CD4-positive, alpha-beta memory T cell (primary cell): ENCODE results near the gene DACT2. TPM values are rescaled to one million over a fixed set of nuclear protein-coding genes. Genes with fewer than 3 reads are reported as not detected.

Experiments used
- CTCF ChIA-PET: fragments of 350-600 bp; sonication (Branson Sonifier 250); formaldehyde crosslinking; loops from one replicate; lab custom pipeline; 2021; ENCODE audit warnings: inconsistent platforms; ENCODE audit not compliant: partially characterized antibody; lab: Charles Lee
- POLR2A ChIA-PET: fragments of 350-600 bp; sonication (Branson Sonifier 250); formaldehyde crosslinking; loops from one replicate; lab custom pipeline; 2021; ENCODE audit not compliant: partially characterized antibody; lab: Charles Lee
- DNase-seq, 5 donors: peaks; one replicate each; pipeline versions ENCODE4 v3.0.0 to v3.0.0-alpha.2; 2020 to 2022; ENCODE audit warnings: mixed read lengths in 1 of 5
- H3K27ac ChIP-seq: one replicate; pipeline ENCODE4 v1.7.0; 2013; ENCODE audit warnings: low read depth, low read length
- H3K27me3 ChIP-seq: 2 replicates; pipeline ENCODE4 v1.7.0; 2013; ENCODE audit warnings: mild to moderate bottlenecking, low read length, moderate library complexity; ENCODE audit not compliant: insufficient read depth
- H3K36me3 ChIP-seq: 2 replicates; pipeline ENCODE4 v1.7.0; 2013; ENCODE audit warnings: mild to moderate bottlenecking, low read length, moderate library complexity; ENCODE audit not compliant: insufficient read depth
- H3K4me1 ChIP-seq: 2 replicates; pipeline ENCODE4 v1.7.0; 2013; ENCODE audit warnings: mild to moderate bottlenecking, low read length, moderate library complexity; ENCODE audit not compliant: insufficient read depth
- H3K4me3 ChIP-seq, 2 donors: one replicate each; pipeline ENCODE4 v1.7.0; 2013; ENCODE audit warnings: low read length in 2 of 2, mild to moderate bottlenecking in 1 of 2
- H3K9me3 ChIP-seq, 2 donors: one replicate each; pipeline ENCODE4 v1.7.0; 2013; ENCODE audit warnings: low read length in 2 of 2, control low read depth in 1 of 2; ENCODE audit not compliant: control insufficient read depth in 1 of 2
- H3K27ac Mint-ChIP-seq, 7 donors: one replicate each; pipeline ENCODE4 v1.8.0; 2020 to 2021; ENCODE audit warnings: mixed read lengths in 7 of 7, mild to moderate bottlenecking in 6 of 7, inconsistent platforms in 3 of 7, moderate library complexity in 3 of 7
- H3K27me3 Mint-ChIP-seq, 2 donors: one replicate each; pipeline ENCODE4 v1.8.0; 2020 to 2021; ENCODE audit warnings: mixed read lengths in 2 of 2
- H3K36me3 Mint-ChIP-seq, 2 donors: one replicate each; pipeline ENCODE4 v1.8.0; 2020 to 2021; ENCODE audit warnings: mixed read lengths in 2 of 2, inconsistent platforms in 1 of 2, mild to moderate bottlenecking in 1 of 2
- H3K4me1 Mint-ChIP-seq, 4 donors: one replicate each; pipeline ENCODE4 v1.8.0; 2020 to 2021; ENCODE audit warnings: mixed read lengths in 4 of 4, mild to moderate bottlenecking in 1 of 4
- H3K4me3 Mint-ChIP-seq, 8 donors: one replicate each; pipeline ENCODE4 v1.8.0; 2020 to 2021; ENCODE audit warnings: mixed read lengths in 8 of 8, mild to moderate bottlenecking in 7 of 8, moderate library complexity in 6 of 8, inconsistent platforms in 3 of 8
- H3K9me3 Mint-ChIP-seq, 8 donors: one replicate each; pipeline ENCODE4 v1.8.0; 2020 to 2021; ENCODE audit warnings: mixed read lengths in 8 of 8, mild to moderate bottlenecking in 5 of 8, inconsistent platforms in 3 of 8, moderate library complexity in 1 of 8
- intact Hi-C: fragments of 100-400 bp; cut with micrococcal nuclease; formaldehyde crosslinking; loops from one replicate; pipeline ENCODE4 v1.15.1; 2023
- polyA plus RNA-seq, 2 donors: library from polyadenylated mRNA; unstranded; fragments of 300-500 nt; fragmentation: Illumina TruSeq; gene quantifications; one replicate each; pipeline ENCODE4 v1.2.3, GENCODE V29; 2021
- total RNA-seq, 2 experiments: library from RNA; stranded (reverse); gene quantifications; one replicate each; pipeline ENCODE4 v1.2.3, GENCODE V29; 2021

The DACT2 gene
- total and polyA plus RNA-seq, 4 experiments from 2014 or later = not detected

DNA sequence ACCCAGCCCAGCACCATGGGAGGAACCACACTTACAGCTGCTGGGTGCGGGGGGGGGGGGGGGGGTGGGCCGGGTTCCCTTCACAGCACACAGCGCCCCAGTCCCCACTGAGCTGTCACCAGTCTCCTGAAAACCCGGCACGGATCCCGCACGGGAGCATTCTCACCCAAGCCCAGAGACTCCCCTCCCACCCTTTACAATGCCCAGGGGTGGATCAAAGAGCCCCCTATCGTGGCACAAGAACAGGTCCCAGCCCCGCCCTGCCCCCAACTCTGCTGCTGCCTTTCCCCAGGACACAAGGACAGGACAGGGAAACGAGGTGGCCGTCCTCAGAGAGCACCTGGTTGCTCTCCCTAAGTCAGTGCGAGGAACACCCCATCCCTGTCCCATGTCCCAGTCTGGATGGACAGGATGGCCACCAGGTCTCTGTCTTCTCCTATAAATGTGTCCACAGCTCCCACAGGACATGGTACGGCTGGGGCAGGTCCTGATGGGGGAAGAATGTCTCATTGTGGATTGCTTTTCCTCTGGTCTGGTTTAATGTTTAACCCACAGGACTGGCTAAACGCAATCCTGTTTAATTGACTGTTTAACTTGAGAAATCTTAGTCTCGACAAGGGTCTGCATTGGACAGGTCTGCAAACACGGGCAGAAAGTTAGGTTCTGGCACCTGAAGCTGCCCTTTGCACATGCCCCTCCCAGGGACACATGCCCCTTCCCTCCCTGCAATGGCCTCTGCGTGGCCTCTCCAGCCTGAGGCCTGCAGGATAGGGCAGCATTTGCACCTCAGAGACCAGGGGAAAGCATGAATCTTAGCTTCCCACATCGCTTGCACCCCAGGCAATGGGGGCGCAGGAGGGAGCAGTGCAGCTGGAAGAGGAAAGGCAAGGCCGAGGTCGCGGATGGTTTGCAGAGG, 45.3 kb downstream of the DACT2 start:
- intact Hi-C loops = no loop called here
- no peaks in the 10 kb centered on the region for H3K4me1 ChIP-seq
- no peaks in the 10 kb centered on the region for H3K36me3 ChIP-seq
- Mint-ChIP-seq H3K27ac (no peak overlapping the region), H3K4me1 (no peaks in the 10 kb centered on the region), H3K4me3 (no peak overlapping the region), H3K27me3 (peaks cover 10 to 14% of the 10 kb centered on the region in 2 donors), H3K36me3 (no peaks in the 10 kb centered on the region), H3K9me3 (peaks cover 0 to 1% (median 0%) of the 10 kb centered on the region in 8 donors)
- CTCF ChIA-PET = no interaction called here
- no peak for DNase-seq
- H3K27me3 ChIP-seq = no peaks in the 10 kb centered on the region
- H3K27ac ChIP-seq = no peak overlapping the region
- POLR2A ChIA-PET = no interaction called here
- H3K9me3 ChIP-seq = no peaks in the 10 kb centered on the region
- no peak overlapping the region for H3K4me3 ChIP-seq

DNA sequence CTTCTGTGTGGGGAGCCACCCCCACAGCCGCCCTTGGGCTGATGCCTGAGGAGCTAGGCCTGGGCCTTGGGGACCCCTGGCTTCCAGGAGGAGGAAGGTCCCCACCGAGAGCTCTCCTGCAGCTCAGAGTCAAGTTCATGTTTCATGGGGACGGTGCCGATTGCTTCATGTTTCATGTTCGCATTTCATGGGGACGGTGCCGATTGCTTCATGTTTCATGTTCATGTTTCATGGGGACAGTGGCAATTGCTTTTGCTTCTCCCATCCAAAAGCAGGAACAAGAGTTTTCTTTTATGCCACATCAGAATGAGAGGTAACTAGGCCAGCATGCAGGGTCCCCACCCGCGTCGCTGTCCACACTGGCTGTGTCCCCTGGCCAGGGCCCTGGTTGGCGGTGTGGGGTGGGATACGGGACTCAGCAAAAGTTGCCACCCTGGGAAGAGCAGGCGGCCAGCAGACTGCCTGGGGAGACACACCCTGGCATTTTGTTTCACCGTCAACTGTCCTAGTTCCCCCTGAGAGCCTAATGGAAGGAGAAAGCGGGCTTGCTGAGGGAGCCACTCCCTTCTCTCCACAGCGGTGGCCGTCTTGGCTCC, 46.0 kb downstream of the DACT2 start:
- CTCF ChIA-PET = no interaction called here
- POLR2A ChIA-PET = no interaction called here
- Histone ChIP-seq H3K4me3 (no peak overlapping the region), H3K27ac (no peak overlapping the region), H3K4me1 (no peaks in the 10 kb centered on the region), H3K36me3 (no peaks in the 10 kb centered on the region), H3K9me3 (no peaks in the 10 kb centered on the region), H3K27me3 (no peaks in the 10 kb centered on the region)
- peaks cover 0 to 1% (median 0%) of the 10 kb centered on the region in 8 donors for H3K9me3 Mint-ChIP-seq
- peaks cover 10 to 14% of the 10 kb centered on the region in 2 donors for H3K27me3 Mint-ChIP-seq
- no peaks in the 10 kb centered on the region for H3K36me3 Mint-ChIP-seq
- intact Hi-C loops = no loop called here
- H3K27ac Mint-ChIP-seq = no peak overlapping the region
- no peak overlapping the region for H3K4me3 Mint-ChIP-seq
- H3K4me1 Mint-ChIP-seq = no peaks in the 10 kb centered on the region
- DNase-seq = no peak

DNA sequence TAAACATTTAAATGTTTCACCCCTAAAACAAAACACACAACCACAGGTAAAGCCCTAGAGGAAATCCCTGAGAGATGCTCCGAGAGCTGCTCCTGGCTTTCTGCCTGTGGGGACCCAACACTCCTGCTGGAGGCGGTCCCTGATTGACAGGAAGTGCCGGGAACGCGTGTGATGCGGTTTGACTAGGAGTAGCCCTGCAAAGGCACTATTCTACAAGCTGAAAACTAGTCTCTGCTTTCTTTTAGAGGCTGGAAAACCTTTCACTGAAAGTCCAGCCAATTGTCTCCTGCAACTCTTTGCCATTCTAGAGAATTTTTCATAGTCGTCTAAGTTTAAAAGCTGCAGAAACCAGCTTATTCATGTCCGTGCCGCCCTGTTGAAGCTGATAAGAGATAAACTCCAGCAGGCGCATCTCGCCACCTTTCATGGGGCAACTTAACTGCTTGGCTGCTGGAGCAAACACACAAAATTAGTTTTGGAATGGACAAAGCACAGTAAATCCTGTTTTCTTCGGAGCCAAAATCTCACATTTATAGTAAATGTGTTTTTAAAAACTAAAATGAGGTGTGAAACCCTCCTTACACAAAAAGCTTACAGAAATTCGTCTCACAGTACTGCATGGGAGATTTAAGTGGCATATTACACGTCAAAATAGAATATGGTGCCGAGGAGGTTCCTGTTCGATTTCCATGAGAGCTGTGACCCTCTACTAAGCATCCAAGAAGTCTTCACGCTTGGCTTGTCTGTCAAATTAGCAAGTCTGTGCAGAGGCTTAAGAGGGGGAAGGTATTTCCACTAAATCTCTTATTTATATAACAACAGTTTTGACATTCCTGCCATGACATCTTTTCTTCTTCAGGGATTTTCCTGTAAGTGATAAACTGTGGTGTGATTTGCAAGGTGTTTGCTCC, 46.9 kb downstream of the DACT2 start:
- no peaks in the 10 kb centered on the region for H3K27me3 ChIP-seq
- ChIA-PET CTCF (no interaction called here), POLR2A (no interaction called here)
- H3K9me3 ChIP-seq = no peaks in the 10 kb centered on the region
- no peaks in the 10 kb centered on the region for H3K4me1 ChIP-seq
- H3K4me3 ChIP-seq = no peak overlapping the region
- Mint-ChIP-seq H3K4me1 (no peaks in the 10 kb centered on the region), H3K9me3 (peaks cover 0 to 1% (median 0%) of the 10 kb centered on the region in 8 donors), H3K27me3 (peaks cover 7 to 9% of the 10 kb centered on the region in 2 donors), H3K4me3 (no peak overlapping the region), H3K36me3 (no peaks in the 10 kb centered on the region), H3K27ac (no peak overlapping the region)
- intact Hi-C loops = no loop called here
- no peaks in the 10 kb centered on the region for H3K36me3 ChIP-seq
- H3K27ac ChIP-seq = no peak overlapping the region
- DNase-seq = no peak

DNA sequence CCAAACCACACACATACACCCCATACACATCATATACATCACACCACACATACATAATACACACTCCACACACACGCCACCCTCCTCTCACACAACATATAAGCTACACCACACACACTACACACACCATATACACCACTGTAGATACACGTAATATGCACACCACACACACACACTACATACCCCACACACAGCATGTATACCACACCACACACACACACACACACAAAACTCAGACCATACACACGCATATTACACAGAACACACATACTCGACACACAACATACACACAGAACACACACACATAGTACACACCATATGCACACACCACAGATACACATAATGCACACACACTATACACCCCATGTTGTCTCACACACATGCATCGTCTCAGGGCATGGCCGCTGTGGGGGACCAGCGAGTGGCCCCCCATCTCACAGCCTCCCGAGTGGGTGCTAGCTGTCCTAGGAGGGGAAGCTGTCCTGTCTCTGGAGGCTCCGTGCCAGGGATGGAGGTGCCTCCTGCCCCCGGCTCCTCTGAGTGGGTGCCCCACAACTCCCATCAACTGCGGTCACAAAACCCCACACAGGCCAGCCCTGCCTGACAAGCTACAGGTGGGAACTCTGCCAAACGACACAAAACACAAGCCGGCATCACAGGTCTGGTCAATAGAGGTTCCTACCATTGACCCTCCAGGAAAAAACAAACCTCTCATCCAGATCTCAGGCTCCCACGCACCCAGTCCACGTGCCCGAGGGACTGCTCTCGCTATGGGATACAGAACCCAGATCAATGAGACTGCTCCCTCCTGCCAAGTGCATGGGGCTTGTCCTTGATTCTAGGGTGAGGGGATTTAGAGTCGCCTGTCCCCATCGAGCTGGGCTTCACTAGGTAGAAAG, 49.1 kb downstream of the DACT2 start:
- H3K27me3 Mint-ChIP-seq = peaks cover 5 to 11% of the 10 kb centered on the region in 2 donors
- Histone ChIP-seq H3K27me3 (no peaks in the 10 kb centered on the region), H3K27ac (no peak overlapping the region), H3K4me3 (no peak overlapping the region), H3K9me3 (no peaks in the 10 kb centered on the region), H3K4me1 (no peaks in the 10 kb centered on the region), H3K36me3 (no peaks in the 10 kb centered on the region)
- ChIA-PET POLR2A (no interaction called here), CTCF (no interaction called here)
- H3K4me1 Mint-ChIP-seq = no peaks in the 10 kb centered on the region
- no peak overlapping the region for H3K27ac Mint-ChIP-seq
- DNase-seq = no peak
- H3K4me3 Mint-ChIP-seq = no peak overlapping the region
- intact Hi-C loops = no loop called here
- no peaks in the 10 kb centered on the region for H3K36me3 Mint-ChIP-seq
- peaks cover 0 to 1% (median 0%) of the 10 kb centered on the region in 8 donors for H3K9me3 Mint-ChIP-seq

DNA sequence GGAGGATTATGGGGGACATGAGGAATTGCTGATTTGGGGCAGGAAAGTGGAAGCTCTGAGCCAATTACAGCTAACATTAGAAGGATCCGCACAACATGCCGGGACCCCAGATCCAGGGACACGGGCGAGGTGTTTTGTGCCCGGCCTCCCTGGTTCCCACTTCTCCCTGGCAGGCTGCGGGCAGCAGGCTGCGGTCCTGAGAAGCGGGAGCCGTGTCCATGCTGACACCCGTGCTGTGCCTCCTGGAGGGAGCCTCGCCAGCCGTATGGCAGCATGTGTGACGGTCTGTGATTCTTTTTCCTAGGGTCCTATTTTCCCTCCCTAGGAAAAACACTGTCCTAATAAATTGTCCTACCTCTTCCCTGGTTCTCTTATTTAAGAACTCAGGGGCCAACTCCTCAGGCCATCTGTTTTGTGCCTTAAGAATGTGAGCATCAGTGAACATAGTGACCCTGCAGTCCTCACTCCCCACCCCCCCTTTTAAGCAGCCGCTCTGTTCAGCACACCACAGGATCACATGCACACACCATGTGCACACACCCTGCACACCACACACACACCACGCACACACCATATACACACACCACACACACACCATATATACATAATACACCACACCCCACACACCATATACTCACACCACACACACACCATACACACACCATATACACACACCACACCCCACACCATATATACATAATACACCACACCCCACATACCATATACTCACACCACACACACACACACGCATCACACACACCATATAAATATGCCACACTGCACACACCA, 49.9 kb downstream of the DACT2 start:
- no peak overlapping the region for H3K4me3 ChIP-seq
- H3K36me3 ChIP-seq = no peaks in the 10 kb centered on the region
- ChIA-PET CTCF (no interaction called here), POLR2A (no interaction called here)
- no peak overlapping the region for H3K27ac Mint-ChIP-seq
- H3K27me3 Mint-ChIP-seq = peaks cover 2 to 10% of the 10 kb centered on the region in 2 donors
- no peak overlapping the region for H3K27ac ChIP-seq
- no peaks in the 10 kb centered on the region for H3K4me1 Mint-ChIP-seq
- no peak overlapping the region for H3K4me3 Mint-ChIP-seq
- no peaks in the 10 kb centered on the region for H3K27me3 ChIP-seq
- DNase-seq = no peak
- intact Hi-C loops = no loop called here
- H3K36me3 Mint-ChIP-seq = no peaks in the 10 kb centered on the region
- H3K4me1 ChIP-seq = no peaks in the 10 kb centered on the region
- H3K9me3 ChIP-seq = no peaks in the 10 kb centered on the region
- peaks cover 0 to 1% (median 0%) of the 10 kb centered on the region in 8 donors for H3K9me3 Mint-ChIP-seq

DNA sequence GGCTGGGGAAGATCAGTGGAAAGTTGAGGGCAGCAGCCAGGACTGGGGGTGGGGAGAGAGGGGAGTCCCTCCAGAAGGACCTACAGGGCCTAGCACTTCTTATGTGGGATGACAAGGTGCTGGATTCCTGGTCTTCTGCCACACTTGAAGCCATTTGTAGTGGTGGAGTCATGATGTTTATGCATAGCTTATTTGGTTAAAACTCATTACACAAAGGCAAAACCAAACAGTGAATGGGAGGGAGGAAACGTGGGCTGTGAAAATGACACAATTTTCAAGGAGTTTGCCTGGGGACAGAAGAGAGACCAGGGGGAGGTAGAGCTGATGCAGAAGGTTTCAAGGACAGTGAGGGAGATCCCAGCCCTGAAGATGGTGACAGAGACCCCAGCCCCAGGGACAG, 50.8 kb downstream of the DACT2 start:
- no peak overlapping the region for H3K4me3 Mint-ChIP-seq
- Histone ChIP-seq H3K36me3 (no peaks in the 10 kb centered on the region), H3K4me3 (no peak overlapping the region), H3K9me3 (no peaks in the 10 kb centered on the region), H3K27me3 (no peaks in the 10 kb centered on the region), H3K27ac (no peak overlapping the region), H3K4me1 (no peaks in the 10 kb centered on the region)
- ChIA-PET POLR2A (no interaction called here), CTCF (no interaction called here)
- H3K36me3 Mint-ChIP-seq = no peaks in the 10 kb centered on the region
- DNase-seq = no peak
- H3K27ac Mint-ChIP-seq = no peak overlapping the region
- H3K9me3 Mint-ChIP-seq = peaks cover 0 to 1% (median 0%) of the 10 kb centered on the region in 8 donors
- no peaks in the 10 kb centered on the region for H3K4me1 Mint-ChIP-seq
- peaks cover 2 to 5% of the 10 kb centered on the region in 2 donors for H3K27me3 Mint-ChIP-seq
- intact Hi-C loops = no loop called here
